ENCODE data around the gene FLOT2. TPM values are rescaled to one million over a fixed set of nuclear protein-coding genes. Genes with fewer than 3 reads are reported as not detected.

Gene FLOT2
- total and polyA plus RNA-seq, 10 of the 15 experiments (the other 5 are each of a cell fraction or from before 2014, with no cell fraction given), result 56.8 to 302 (median 149) TPM

DNA sequence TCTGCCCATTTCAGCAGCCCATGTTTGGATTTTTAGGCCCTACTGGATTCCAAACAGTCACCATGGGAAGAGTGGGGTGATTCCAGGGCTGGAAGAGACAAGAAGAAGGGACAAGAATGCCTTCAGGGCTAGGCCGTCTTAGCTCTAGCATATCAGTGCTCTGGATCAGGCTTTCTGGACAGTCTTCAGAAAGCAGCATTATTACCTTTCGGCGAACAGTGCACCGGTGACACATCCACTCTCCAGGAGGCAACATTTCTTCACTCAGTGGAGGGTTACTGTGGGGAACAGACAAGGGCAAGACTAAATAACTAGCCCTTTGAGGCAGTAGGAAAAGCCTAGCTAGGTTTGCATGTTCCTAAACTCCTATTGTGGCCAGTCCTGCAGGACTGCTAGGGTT is 29.3 kb upstream of the FLOT2 start:
- ChIA-PET CTCF (interaction anchor here (1.0 to 3.3 kb wide), 8 partner anchors 10 to 200 kb away, joined by 4 to 21 read pairs (median 6); partner anchors contain the start of gene TLCD1), SMC1A (ENCODE audit: uncharacterized antibody, unreplicated experiment) (interaction anchor here (0.7 to 7.3 kb wide), 10 partner anchors 8 to 200 kb away, joined by 3 to 34 read pairs (median 4); no protein-coding TSS in a partner anchor), POLR2A (interaction anchor here (0.8 to 2.6 kb wide), 5 partner anchors 17 to 32 kb away, joined by 3 to 7 read pairs (median 5); partner anchors contain the start of genes DHRS13 and PHF12), RAD21 (ENCODE audit: unreplicated experiment) (interaction anchor here (1.8 to 2.5 kb wide), 2 partner anchors 11 to 18 kb away, joined by 6 read pairs; no protein-coding TSS in a partner anchor)
- H3K36me3 ChIP-seq (ENCODE audit: control insufficient read depth in 2 of 2, insufficient read depth in 2 of 2, low read length in 1 of 2), result peaks cover 13 to 31% of the 10 kb centered on the region in 2 experiments
- TF ChIP-seq MTA3 (IDR thresholded peaks at IDR 0.05; ENCODE audit: borderline replicate concordance, low read length), result no peak
- TF ChIP-seq FOXM1 (IDR thresholded peaks at IDR 0.05; ENCODE audit: low read depth, low read length), result no peak
- TF ChIP-seq HDGF (IDR thresholded peaks at IDR 0.05), result no peak
- TF ChIP-seq JUND (IDR thresholded peaks at IDR 0.05; ENCODE audit: low read depth, low read length), result no peak
- TF ChIP-seq, protein P1, sequence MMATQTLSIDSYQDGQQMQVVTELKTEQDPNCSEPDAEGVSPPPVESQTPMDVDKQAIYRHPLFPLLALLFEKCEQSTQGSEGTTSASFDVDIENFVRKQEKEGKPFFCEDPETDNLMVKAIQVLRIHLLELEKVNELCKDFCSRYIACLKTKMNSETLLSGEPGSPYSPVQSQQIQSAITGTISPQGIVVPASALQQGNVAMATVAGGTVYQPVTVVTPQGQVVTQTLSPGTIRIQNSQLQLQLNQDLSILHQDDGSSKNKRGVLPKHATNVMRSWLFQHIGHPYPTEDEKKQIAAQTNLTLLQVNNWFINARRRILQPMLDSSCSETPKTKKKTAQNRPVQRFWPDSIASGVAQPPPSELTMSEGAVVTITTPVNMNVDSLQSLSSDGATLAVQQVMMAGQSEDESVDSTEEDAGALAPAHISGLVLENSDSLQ (IDR thresholded peaks at IDR 0.05), result no peak
- no peak for TF ChIP-seq NR2C2 (IDR thresholded peaks at IDR 0.05; ENCODE audit: borderline replicate concordance, control insufficient read depth, insufficient read length, low read depth)
- no peak for TF ChIP-seq NR2C1 (IDR thresholded peaks at IDR 0.05)
- TF ChIP-seq DPF2 (IDR thresholded peaks at IDR 0.05), result no peak
- no peak for TF ChIP-seq SREBF2 (IDR thresholded peaks at IDR 0.05; ENCODE audit: low read length)
- no peak for TF ChIP-seq BCL3 (IDR thresholded peaks at IDR 0.05; ENCODE audit: borderline replicate concordance, insufficient read depth, low read depth, low read length, poor library complexity, severe bottlenecking)
- no peak for TF ChIP-seq SP1 (IDR thresholded peaks at IDR 0.05; ENCODE audit: low read depth, low read length)
- no peak for TF ChIP-seq JUNB (IDR thresholded peaks at IDR 0.05)
- TF ChIP-seq RAD51 (IDR thresholded peaks at IDR 0.05), result no peak
- TF ChIP-seq SUZ12 (IDR thresholded peaks at IDR 0.05; ENCODE audit: unreplicated experiment), result no peak
- H3K27me3 ChIP-seq (replicated peaks in 1 of 2; ENCODE audit: control insufficient read depth in 2 of 2, insufficient read depth in 2 of 2, low read length in 1 of 2), result no peaks in the 10 kb centered on the region
- peaks cover 8% of the 10 kb centered on the region; the same call in 2 of the 3 replicates for H3K9me3 ChIP-seq (replicated peaks; ENCODE audit: control insufficient read depth, insufficient read depth, low read length)
- no peak overlapping the region for H3K9ac ChIP-seq (ENCODE audit: control insufficient read depth, insufficient read depth, low read length)
- H3K79me2 ChIP-seq (ENCODE audit: control insufficient read depth, insufficient read depth, low read length), result peaks cover 20% of the 10 kb centered on the region
- H3K4me1 ChIP-seq (ENCODE audit: control insufficient read depth, insufficient read depth, low read length), result peaks cover 12% of the 10 kb centered on the region
- FAIRE-seq (no peak), DNase-seq (ENCODE audit: low read depth, low spot score) (no peak), ATAC-seq (no peak)
- no TSS peak for BruUV-seq (replicated peaks)
- WGBS (ENCODE audit: insufficient coverage, insufficient replicate concordance, low lambda C conversion rate, missing lambda C conversion rate), result 97% methylated on average over 4 of the region's 4 CpGs
- no peak overlapping the region for H2AFZ ChIP-seq (ENCODE audit: control insufficient read depth, low read depth, low read length)
- H3K4me3 ChIP-seq, result no peak overlapping the region
- H3K4me2 ChIP-seq (ENCODE audit: control insufficient read depth, insufficient read depth), result no peak overlapping the region
- 0 out of 2 replicates have a peak, but pooled peaks cover 3% of the 10 kb centered on the region for H4K20me1 ChIP-seq (ENCODE audit: control insufficient read depth, insufficient read depth)
- 0 out of 2 replicates have a peak overlapping the region, but pooled peaks have one; percentile 32 for H3K27ac ChIP-seq (ENCODE audit: control insufficient read depth, insufficient read depth)
- intact Hi-C loops (cut with micrococcal nuclease; ENCODE audit: unreplicated experiment), result no loop called here
- in situ Hi-C loops (cut with MboI), result no loop called here

Data from GM12878 (cell line).